Loucy (cell line): Measurements from ENCODE around the gene ALPP.

ENCODE experiments used
- H2AFZ ChIP-seq: fragments of 200-600 bp; sonication (generic); 2 replicates; pipeline ENCODE4 v1.6.0; 2016; ENCODE audit warnings: antibody characterized with exemption, mild to moderate bottlenecking, low read length, moderate library complexity
- H3F3A ChIP-seq: fragments of 200-600 bp; 2 replicates; pipeline ENCODE4 v1.6.0; 2016; ENCODE audit warnings: antibody characterized with exemption, low read depth, mild to moderate bottlenecking
- H3K27me3 ChIP-seq: fragments of 200-600 bp; sonication (generic); 2 replicates; pipeline ENCODE4 v1.6.1; 2014; ENCODE audit warnings: low read length, mild to moderate bottlenecking; ENCODE audit not compliant: insufficient read depth, poor library complexity, severe bottlenecking
- H3K36me3 ChIP-seq: fragments of 200-600 bp; sonication (generic); 2 replicates; pipeline ENCODE4 v1.6.1; 2016; ENCODE audit warnings: low read length; ENCODE audit not compliant: insufficient read depth
- H3K4me1 ChIP-seq: fragments of 200-600 bp; sonication (generic); 2 replicates; pipeline ENCODE4 v1.5.1; 2014; ENCODE audit warnings: low read length, mild to moderate bottlenecking; ENCODE audit not compliant: insufficient read depth, poor library complexity, severe bottlenecking
- H3K4me2 ChIP-seq: fragments of 200-600 bp; sonication (generic); 2 replicates; pipeline ENCODE4 v1.6.0; 2014; ENCODE audit warnings: antibody characterized with exemption, low read length, low read depth, mild to moderate bottlenecking; ENCODE audit not compliant: poor library complexity, severe bottlenecking
- H3K4me3 ChIP-seq: fragments of 200-600 bp; sonication (generic); 2 replicates; pipeline ENCODE4 v1.5.1; 2014; ENCODE audit warnings: low read length, mild to moderate bottlenecking, mixed read lengths; ENCODE audit not compliant: poor library complexity, severe bottlenecking
- H3K79me2 ChIP-seq: fragments of 200-600 bp; sonication (generic); 2 replicates; pipeline ENCODE4 v1.6.1; 2014; ENCODE audit warnings: low read length; ENCODE audit not compliant: insufficient read depth
- H3K9ac ChIP-seq: fragments of 200-600 bp; sonication (generic); 2 replicates; pipeline ENCODE4 v1.6.0; 2014; ENCODE audit warnings: mild to moderate bottlenecking, low read depth, low read length, moderate library complexity; ENCODE audit not compliant: poor library complexity, severe bottlenecking
- H3K9me2 ChIP-seq: fragments of 200-600 bp; sonication (generic); replicated peaks from 2 replicates; pipeline ENCODE4 v1.6.1; 2016; ENCODE audit warnings: low read depth, low read length, mixed read lengths
- H3K9me3 ChIP-seq: fragments of 200-600 bp; sonication (generic); 2 replicates; pipeline ENCODE4 v1.6.1; 2014; ENCODE audit warnings: mild to moderate bottlenecking, antibody characterized with exemption, low read length, low read depth; ENCODE audit not compliant: insufficient read depth
- H4K20me1 ChIP-seq: fragments of 200-600 bp; sonication (generic); 2 replicates; pipeline ENCODE4 v1.6.0; 2014; ENCODE audit warnings: antibody characterized with exemption, low read length, mild to moderate bottlenecking; ENCODE audit not compliant: insufficient read depth, poor library complexity, severe bottlenecking
- EZH2phosphoT487 ChIP-seq: fragments of 200-600 bp; IDR thresholded peaks from 2 replicates; pipeline ENCODE4 v1.6.1; 2018; ENCODE audit warnings: antibody characterized with exemption, mild to moderate bottlenecking, moderate library complexity, borderline replicate concordance
- TF ChIP-seq, protein P1 (sequence below): fragments of 200-600 bp; sonication (generic); conservative IDR thresholded peaks from 2 replicates; pipeline ENCODE4 v1.5.1; 2014; ENCODE audit warnings: mild to moderate bottlenecking, antibody characterized with exemption, low read length

Gene ALPP

DNA sequence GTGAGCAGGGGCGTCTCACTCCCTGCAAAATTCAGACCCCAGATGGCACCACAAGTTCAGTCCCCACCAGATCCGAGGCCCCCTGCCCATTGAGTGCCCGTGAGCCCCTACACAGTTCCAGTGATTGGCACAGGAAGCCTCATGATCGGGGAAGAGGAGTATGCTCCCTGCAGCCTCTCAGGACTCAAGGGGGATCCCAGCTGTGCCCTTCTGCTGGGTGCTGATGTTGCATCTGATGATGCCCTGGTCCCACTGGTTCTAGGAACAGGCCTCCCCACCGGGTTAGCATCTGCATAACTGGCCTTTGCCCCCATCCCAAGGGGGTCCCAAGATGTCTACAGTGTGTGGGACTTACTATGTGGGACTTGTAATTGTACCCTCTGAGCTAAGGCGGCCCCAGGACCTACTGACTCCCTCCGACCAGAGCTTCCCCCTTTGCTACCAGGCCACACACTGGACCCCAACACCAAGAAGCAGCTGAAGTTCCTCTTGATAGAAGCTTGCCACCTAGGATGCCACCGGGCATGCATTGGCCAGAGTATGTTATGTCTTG, 36.7 kb downstream of the ALPP start:
- TF ChIP-seq, protein P1, sequence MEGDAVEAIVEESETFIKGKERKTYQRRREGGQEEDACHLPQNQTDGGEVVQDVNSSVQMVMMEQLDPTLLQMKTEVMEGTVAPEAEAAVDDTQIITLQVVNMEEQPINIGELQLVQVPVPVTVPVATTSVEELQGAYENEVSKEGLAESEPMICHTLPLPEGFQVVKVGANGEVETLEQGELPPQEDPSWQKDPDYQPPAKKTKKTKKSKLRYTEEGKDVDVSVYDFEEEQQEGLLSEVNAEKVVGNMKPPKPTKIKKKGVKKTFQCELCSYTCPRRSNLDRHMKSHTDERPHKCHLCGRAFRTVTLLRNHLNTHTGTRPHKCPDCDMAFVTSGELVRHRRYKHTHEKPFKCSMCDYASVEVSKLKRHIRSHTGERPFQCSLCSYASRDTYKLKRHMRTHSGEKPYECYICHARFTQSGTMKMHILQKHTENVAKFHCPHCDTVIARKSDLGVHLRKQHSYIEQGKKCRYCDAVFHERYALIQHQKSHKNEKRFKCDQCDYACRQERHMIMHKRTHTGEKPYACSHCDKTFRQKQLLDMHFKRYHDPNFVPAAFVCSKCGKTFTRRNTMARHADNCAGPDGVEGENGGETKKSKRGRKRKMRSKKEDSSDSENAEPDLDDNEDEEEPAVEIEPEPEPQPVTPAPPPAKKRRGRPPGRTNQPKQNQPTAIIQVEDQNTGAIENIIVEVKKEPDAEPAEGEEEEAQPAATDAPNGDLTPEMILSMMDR, result no peak
- no peak for TF ChIP-seq EZH2phosphoT487
- Histone ChIP-seq H3K79me2 (no peaks in the 10 kb centered on the region), H3F3A (no peaks in the 10 kb centered on the region), H3K4me1 (no peaks in the 10 kb centered on the region), H2AFZ (no peak overlapping the region), H4K20me1 (no peaks in the 10 kb centered on the region), H3K27me3 (no peaks in the 10 kb centered on the region), H3K4me2 (no peak overlapping the region), H3K4me3 (no peak overlapping the region), H3K9me2 (no peaks in the 10 kb centered on the region), H3K9ac (no peak overlapping the region), H3K36me3 (no peaks in the 10 kb centered on the region), H3K9me3 (no peaks in the 10 kb centered on the region)

DNA sequence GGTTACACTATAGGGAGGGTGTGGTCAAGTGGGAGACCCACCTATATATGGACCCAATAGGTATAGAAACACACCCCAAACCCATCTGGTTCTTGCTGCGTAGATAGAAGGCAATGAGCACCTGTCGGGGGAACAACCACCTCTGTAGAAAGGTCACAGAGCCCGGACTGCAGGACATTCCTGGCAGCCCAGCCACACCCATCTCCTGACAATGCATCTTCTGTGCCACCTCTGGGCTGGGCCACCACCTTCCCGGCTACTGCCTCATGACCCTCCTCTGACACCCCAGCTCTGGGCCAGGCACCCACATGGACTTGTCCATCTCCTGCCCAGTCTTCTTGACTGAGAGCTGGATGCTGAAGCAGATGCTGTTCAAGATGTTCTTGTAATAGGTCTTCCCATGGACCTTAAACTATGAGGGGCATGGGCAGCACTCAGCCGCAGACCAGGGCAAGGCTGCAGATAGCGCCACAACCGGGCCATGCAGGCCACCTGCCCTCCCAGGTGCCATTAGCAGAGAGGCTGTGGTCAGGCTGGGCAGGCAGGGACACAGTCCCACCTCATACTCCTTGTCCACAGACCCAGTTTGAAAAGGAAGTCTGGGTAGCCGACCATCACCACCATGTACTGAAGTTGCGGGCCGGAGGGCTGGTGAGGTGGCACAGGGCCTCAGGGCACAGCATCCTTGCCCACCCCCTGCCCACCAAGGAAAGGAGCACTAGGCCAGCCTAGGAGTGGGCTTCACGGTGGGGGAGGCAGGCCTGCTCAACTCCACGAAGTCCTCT, 37.4 kb downstream of the ALPP start:
- Histone ChIP-seq H3K4me1 (no peaks in the 10 kb centered on the region), H3K4me2 (no peak overlapping the region), H3K36me3 (no peaks in the 10 kb centered on the region)

DNA sequence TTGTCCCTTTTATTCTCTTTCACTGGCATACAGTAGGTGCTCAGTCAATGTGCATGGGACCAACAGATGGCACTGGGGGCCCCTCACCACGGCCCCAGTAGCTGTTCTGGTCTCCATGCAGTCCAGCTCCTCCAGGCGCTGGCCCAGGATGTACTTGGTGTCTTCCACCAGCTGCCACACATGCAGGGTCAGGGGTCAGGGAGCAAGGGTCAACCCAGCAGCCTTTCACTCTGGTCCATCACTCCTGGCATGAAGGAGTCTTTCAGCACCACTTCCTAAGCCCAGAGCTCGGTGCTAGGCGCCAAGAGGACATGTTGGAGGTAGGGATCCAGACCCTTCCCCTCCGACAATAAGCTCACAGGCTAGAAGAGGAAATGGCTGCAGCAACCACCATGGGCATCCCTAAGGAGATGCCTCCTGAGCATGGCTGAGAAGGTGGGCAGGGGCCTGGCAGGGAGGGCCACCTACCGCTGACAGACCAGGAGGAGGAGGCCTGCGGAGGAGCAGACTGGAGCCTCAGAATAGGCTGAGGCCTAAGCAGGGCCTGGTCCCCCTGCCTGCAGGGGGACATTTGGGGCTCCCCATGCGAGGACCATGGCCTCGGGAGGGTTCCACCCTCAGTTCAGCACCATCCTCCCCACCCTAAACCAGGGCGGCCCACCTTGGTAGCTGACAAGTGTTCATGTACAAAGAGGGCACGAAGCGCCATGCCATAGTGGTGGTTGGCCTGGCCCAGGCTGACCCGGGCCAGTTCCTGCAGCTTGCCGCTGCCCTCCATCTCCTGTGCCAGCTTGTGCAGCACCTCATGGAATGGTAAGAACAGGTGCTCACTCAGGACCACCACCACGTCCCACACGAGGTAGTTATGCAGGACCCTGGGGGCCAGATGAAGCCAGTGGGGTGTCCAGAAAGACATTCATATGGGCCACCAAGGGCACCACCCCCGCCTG, 38.2 kb downstream of the ALPP start:
- Histone ChIP-seq H3K4me1 (no peaks in the 10 kb centered on the region), H3K36me3 (no peaks in the 10 kb centered on the region), H3K9ac (no peak overlapping the region), H3K9me2 (no peaks in the 10 kb centered on the region), H3K79me2 (no peaks in the 10 kb centered on the region), H3K9me3 (no peaks in the 10 kb centered on the region; the same call in 1 of the 2 replicates), H3F3A (no peaks in the 10 kb centered on the region), H3K4me2 (no peak overlapping the region), H2AFZ (no peak overlapping the region), H4K20me1 (no peaks in the 10 kb centered on the region), H3K27me3 (no peaks in the 10 kb centered on the region), H3K4me3 (no peak overlapping the region)
- TF ChIP-seq EZH2phosphoT487, result no peak
- TF ChIP-seq, protein P1, result no peak

More for the DNA sequence above, 37.4 kb downstream of the ALPP start:
- H3K27me3 ChIP-seq, result no peaks in the 10 kb centered on the region
- H4K20me1 ChIP-seq, result no peaks in the 10 kb centered on the region
- no peak overlapping the region for H3K4me3 ChIP-seq
- H3K9ac ChIP-seq, result no peak overlapping the region
- no peaks in the 10 kb centered on the region for H3K79me2 ChIP-seq
- no peaks in the 10 kb centered on the region for H3K9me3 ChIP-seq
- no peak overlapping the region for H2AFZ ChIP-seq
- no peaks in the 10 kb centered on the region for H3K9me2 ChIP-seq
- no peak for TF ChIP-seq EZH2phosphoT487
- TF ChIP-seq, protein P1, result no peak
- H3F3A ChIP-seq, result no peaks in the 10 kb centered on the region
